D341Med (cell line): ENCODE results near the gene KRTDAP.
"Not testable (repeated sequence)": the region's sequence is repeated elsewhere in the genome, so short reads cannot be mapped to it uniquely, and the experiment has no call there.

Experiments used
- DNase-seq: peaks from one replicate; pipeline ENCODE4 v3.0.0; 2012; ENCODE audit warnings: low spot score

The KRTDAP gene

DNA sequence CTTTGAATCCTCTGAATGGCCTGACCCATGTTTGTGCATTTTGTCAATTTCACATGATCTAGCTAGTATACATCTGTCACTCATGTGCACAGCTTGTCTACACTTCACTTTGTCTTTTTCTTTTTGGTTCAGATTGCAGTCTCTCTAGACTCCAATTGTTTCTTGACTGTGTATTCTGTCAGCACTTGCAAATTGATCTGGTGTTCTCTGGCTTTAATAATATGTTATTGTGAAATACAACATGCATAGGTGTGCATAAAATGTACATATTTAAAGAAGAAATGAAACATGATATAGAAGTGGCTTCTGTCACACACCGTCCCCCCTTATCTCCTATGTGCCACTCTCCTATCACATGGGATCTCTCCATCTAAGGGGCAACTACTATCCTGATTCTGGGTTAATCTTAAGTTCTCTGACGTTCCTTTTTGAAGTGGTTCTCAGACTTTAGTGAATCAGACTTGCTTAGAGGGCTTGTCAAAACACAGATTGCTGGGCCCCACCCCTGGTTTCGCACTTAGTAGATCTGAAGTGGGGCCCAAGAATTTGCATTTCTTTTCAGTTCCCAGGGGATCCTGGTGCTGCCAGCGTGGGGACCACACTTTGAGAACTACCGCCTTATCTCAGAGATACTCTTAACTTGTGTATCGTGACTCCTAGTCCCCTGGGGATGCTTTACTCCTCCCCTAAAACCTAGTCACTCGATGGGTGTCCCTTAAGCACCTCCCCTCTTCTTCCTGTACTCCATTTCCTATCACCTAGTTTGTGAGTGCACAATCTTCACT is 5.8 kb downstream of the KRTDAP start:
- no peak for DNase-seq

DNA sequence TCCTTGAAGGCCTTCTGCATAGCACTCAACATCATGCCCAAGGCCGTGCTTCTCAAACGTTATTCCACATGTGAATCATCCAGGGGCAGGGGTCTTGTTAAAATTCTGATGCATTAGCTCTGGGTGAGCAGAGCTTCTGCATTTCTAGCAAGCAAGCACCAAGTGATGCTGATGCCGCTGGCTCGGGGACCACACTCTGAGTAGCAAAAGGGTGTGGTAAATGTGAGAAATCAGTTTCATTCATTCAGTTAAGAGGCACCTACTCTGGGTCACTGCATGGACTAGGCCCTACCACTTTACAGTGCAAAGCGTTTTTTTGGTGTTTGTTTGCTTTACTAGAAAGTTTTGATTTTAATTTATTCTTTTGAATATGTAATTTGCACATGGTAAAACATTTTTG is 7.2 kb downstream of the KRTDAP start:
- DNase-seq: no peak

DNA sequence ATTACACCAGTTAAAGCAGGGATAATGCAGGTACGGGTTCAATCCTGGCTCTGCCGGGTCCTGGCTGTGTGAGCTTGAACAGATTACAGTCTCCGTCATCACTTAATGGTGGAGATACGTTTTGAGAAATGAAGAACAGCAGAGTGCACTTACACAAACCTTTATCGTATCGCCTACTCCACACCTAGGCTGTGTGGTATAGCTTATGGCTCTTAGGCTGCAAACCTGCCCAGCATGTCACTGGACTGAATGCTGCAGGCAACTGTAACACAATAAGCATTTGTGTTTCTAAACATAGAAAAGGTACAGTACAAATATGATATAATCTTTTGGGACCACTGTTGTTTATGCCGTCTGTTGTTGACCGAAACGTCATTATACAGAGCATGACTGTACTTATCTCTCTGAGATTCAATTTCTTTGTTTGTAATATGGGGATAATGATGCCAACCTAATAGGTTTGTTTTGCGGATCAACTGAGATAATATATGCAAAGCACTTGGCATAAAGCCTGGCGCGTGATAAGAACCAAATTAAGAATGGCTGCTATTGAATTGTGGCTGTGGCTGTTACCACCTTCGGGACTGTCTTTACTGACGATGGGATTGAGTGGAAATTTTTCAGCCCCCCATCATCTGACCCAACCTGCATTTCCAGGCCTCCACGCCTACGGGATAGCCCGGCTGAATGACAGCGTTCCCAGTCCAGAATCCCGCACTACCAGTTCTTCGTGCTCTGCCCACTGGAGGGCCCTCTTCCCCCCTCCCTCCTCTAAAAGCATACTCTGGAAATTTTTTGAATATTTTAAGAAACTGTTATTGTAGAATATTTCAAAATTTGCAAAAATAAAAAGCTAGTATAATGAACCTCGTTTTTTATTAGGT is 11.2 kb downstream of the KRTDAP start:
- peak; percentile 67 for DNase-seq

DNA sequence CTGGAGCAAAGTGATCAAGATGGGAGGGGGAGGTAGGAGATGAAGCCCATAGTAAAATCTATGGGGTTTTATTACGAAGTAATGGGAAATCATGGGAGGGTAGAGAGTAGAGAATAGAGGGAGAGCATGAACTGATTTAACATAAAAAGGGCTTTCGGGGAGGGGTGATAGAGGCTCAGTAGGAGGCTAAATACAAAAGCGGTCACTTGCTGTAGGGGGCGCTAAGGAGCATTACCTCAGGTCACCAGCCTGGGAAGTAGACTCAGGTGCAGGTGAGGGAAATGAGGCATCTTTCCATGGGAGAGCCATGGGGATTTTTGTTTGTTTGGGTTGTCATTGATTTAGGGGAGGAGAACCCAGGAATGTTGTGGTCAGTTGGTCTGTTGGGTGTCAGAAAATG is 14.1 kb downstream of the KRTDAP start:
- no peak for DNase-seq

DNA sequence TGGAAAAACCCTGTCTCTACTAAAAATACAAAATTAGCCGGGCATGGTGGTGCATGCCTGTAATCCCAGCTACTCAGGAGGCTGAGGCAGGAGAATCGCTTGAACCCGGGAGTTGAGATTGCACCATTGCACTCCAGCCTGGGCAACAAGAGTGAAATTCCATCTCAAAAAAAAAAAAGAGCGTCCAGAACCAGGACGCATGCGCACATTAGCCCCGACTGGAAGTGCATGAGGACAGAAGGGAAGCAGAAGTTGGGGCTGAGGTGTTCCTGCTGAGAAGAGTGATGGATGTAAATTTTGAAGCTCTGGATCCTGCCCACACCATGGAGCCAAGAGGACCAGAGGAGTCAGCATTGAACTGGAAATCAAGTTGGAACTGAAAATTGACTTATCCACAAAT is 15.7 kb downstream of the KRTDAP start:
- not testable (repeated sequence) for DNase-seq

DNA sequence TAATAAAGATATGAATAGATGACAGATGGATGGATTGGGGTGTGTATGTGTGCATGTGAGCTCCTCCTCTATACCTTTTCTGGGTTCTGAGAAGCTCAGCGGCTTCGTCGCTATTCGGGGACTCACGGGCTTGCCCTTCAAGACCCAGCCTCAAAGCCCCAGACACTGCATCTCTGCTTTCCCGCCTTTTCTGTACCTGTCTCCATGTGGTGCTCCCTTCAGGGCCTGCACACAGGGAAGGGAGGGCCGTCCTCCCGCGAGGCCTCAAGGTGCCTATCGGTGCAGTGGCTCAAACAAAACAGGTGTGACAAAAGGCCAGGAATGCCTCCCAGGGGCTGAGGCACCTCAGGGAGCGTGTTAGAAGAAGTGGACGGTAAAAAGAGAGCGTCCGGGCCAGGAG is 16.2 kb downstream of the KRTDAP start:
- no peak for DNase-seq

DNA sequence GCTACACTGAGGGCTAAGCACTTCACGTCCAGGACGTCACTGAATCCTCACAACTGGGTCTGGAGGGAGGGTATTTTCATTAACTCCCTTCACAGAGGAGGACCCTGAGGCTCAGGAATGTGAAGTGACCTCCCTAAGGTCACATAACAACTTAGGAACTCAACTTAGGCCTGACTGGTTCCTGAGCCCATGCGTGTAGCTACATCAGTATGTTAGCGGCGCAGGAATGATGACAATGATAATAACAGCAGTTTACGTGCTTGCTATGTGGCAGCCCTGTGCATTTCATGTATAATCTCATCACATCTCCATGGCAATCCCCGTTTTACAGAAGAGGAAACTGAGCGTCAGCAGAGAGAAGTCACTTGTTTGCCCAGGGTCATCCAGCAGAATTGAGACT is 18.3 kb downstream of the KRTDAP start:
- DNase-seq: no peak

DNA sequence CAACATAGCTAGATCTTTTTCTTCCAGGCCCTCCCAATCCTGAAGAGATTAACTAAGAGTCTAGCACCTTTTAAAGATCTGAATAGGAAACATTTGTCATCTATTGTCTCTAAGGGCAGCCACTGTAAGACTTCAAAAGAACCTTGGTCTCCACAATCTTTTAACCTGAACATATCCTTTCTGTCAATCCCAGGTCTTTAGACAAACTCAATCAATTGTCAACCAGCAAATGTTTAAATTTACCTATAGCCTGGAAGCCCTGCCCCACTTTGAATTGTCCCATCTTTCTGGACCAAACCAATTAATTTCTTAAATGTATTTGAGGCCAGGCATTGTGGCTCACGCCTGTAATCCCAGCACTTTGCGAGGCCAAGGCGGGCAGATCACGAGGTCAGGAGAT is 19.2 kb downstream of the KRTDAP start:
- DNase-seq: not testable (repeated sequence)

DNA sequence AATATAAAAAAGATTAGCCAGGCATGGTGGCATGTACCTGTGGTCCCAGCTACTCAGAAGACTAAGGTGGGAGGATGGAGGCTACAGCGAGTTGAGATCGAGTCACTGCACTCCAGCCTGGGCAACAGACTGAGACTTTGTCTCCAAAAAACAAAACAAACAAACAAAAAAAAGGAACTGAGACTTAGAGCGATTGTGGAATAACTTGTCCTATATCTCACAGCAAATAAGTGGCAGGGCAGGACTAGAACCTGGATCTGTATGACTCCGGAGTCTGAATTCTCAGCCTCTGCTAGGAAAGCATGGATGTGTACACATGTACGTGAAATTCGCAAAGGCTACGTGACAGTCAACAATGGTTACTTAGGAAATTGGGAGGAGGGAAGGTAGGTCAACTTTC is 20.1 kb downstream of the KRTDAP start:
- DNase-seq: no peak

DNA sequence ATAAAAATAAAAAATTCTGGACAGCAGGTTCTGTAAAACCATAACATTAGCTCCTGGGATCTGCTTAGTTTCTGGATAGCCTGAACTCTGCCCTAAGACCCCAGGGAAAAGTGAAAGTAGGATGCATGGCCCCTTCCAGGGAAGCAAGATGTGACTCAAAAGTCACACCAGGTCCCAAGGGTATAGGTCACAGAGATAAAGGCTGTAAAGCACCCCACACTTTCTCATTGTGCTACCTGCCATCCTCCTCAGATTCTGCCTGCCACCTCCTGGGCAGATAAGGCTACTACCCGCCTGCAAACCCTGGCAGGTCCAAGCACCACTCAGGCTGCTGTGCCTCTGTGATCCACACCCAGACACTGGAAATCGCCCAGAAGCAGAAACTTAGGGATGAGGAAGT is 21.6 kb downstream of the KRTDAP start:
- peak; percentile 73 for DNase-seq

DNA sequence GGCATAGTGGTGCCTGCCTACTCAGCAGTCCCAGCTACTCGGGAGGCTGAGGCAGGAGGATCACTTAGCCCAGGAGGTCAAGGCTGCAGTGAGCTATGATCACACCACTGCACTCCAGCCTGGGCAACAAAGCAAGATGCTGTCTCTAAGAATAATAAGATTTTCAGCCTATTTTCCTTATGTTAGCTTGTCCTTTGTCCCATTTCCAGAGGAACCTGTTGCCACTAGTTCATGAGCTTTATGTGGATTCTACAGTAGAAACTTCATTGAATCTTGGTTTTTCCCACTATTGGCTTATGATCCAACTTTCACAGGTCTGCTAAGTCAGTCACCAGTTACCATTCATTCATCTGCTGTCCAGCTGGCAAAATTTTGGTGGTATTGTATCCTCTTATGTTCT is 24.0 kb downstream of the KRTDAP start:
- no peak for DNase-seq

DNA sequence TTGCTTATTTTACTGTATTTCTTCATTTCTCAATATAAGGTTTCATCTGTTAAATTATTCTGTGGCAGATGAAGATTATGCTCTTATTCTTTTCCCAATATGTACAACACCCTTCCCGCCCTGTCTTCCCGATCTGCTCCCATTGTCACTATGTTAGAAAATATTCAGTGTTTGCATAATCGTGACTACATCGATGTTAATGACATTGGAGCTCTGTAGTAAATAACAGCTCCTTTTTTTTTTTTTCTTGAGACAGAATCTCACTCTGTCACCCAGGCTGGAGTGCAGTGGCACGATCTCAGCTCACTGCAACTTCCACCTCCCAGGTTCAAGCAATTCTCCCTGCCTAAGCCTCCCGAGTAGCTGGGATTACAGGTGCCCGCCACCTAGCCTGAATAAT is 27.3 kb downstream of the KRTDAP start:
- not testable (repeated sequence) for DNase-seq

DNA sequence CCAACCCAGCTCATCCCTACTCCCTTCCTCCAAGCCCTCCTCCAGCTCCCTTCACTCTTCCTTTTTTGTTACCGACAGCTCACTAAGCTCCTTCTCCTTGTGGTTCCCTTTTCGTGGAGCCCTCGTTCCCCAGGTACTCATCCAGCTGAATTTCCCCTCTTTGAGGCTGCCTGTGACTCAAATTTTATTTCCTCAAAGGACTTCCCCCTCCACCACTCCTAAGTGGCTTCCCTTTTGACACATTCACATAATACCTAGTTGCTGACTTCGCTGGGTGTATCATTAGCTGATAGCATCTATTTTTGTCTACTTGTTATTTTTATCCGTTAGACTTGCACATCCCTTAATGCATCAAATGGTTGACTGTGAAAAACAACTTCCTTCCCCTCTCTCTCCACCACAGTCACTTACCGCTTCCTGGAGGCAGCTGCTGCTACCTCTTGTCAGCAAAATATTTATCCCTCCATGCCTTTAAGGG is 27.7 kb downstream of the KRTDAP start:
- DNase-seq: no peak

DNA sequence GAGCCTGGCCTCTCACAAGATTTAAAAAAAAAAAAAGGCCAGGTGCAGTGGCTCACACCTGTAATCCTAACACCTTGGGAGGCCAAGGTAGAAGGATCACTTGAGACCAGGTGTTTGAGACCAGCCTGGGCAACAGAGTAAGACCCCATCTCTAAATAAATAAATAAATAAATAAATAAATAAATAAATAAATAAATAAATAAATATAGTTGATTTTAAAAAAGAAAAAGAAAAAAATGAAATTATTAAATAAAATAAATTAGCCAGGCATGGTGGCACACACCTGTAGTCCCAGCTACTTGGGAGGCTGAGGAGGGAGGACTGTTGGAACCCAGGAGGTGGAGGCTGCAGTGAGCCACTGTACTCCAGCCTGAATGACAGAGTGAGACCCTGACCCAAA is 28.5 kb downstream of the KRTDAP start:
- not testable (repeated sequence) for DNase-seq

DNA sequence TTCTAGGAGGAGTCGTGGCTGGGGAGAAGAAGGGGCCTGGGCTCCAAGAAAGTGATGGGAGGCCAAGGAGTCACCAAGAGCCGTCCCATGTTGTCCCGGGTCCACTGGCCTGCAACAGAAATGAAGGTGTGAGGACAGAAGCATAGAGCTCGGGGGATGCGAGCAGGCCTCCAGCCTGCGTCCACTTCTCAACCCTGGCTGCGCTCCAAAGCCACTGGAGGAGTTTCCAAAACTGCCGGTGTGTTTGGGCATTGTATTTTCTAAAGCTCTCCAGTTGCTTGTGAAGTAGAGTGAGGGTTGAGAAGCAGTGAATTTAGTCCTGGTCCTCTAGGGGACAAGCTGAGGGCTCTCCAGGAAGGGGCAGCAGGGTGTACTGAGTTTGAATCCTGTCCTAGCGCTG is 29.2 kb downstream of the KRTDAP start:
- DNase-seq: no peak

DNA sequence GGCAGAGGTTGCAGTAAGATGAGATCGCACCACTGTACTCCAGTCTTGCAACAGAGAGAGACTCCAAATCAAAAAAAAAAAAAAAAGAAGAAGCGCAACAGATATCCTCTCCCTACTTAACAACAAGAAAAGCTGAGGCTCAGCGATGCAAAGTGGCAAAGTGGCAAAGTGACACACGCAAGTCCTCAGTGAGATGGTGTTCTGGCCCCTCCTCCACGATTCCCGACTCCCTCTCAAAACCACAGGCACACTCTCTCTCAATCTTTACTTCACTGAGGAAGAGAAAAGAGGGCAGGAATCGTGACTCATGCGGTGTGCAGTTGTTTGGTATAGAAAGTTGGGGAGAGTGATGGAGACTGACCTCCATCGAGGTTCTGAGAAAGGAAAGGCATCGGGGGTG is 29.7 kb downstream of the KRTDAP start:
- DNase-seq: no peak

DNA sequence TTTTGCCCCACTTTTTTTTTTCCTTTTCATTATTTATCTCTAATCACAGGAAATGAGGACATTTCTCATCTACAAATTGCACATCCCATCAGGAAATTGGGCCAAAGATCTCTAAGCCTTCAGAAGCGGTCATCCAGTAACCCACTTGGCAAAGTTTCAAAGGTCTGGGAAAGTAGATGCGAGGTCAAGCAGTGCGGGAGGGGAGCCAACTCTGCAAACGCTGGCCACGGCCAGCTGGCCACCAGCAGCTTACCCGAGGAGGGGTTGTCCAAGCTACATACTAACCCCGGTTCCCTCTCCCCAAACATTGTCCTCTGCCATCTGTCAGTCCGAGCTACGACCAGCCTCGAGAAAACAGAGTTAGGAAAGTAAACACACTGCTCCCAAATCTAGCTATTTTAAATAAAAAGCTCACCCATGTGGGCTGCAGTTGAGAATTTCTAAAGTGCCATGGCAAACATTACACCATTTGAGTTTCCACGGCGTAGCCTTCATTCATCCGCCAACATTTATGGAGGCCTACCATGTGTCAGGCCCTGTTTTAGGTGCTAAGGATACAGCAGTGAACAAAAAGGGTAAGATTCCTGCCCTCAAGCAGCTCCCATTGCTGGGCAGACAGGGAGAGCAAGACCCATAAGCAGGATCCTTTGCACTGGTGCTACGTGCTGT is 30.7 kb downstream of the KRTDAP start:
- DNase-seq: no peak

DNA sequence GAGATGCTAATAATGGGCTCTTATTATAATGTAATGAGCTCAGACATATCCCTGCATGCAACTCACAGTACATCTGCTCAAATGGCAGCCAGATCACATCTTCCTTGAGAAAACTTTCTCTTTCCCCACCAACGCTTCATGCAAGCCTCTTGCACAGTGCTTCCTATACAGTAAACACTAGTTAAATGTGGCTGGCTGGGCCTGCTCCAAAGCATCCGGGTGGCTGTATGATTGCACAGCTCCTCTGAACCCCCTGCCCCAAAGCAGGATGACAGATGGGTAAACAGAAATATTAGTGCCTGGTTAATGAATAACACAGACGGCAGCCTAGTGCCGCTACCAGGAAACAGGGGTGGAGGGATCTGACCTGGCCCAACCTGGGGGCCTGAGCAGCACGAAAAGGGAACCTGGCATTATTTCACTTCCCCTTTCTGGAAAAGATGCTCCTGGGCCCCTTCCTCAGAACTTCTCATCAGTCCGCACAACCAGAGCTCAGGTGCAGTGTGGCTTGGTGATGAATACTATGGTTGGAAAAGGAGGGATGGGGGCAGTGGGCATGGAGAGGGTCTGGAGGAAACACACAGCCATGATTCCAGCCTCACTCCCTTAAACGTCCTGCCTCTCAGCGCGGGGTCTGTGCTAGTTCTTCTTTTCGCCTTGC is 31.4 kb downstream of the KRTDAP start:
- no peak for DNase-seq

DNA sequence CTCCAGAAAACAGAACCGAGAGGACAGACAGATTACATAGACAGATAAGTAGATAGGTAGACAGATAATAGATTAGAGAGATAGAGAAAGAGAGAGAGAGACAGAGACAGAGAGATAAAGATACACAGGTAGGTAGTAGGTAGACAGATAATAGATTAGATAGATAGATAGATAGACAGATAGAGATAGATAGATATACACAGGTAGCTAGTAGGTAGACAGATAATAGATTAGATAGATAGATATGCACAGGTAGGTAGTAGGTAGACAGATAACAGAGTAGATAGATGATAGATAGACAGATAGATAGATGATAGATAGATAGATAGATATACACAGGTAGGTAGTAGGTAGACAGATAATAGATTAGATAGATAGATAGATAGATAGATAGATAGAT is 32.1 kb downstream of the KRTDAP start:
- no peak for DNase-seq

DNA sequence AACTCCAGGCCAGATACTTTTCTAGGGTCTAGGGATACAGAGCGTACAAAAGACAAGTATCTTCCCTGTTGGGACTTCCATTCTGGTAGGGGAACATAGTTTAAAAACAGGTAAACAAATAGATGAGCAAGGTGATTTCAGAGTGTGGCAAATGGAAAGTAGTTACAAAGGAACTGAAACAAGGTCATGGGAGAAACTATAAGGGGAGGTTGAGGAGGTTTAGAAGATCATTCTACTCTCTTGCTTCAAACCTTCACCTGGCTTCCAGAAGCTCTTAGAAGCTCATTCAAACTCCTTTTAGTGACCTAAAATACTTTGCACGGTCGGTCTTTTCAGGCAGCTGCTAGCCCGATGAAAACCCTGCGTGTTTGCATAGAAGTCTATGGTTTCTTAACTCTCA is 33.1 kb downstream of the KRTDAP start:
- no peak for DNase-seq

DNA sequence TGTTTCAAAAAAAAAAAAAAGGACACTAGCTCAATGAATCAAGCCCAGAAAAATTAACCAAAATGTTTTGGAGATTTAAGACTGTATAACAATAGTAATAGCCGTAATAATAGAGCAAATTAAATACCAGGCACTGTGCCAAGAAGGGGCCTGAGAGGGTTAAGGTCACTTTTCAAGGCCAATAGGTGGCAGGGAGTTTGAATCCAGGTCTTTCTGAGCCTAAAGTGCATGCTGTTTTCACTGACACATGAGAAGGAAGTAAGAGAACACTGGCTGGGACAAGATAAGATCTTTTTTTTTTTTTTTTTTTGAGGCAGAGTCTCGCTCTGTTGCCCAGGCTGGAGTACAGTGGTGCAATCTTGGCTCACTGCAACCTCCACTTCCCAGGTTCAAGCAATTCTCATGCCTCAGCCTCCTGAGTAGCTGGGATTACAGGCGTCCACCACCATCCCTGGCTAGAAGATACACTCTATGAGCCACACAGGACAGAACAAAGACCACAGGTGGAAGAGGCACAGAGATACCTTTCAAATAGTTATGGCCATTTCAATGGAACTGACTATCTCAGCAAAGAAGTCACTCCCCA is 34.6 kb downstream of the KRTDAP start:
- no peak for DNase-seq

DNA sequence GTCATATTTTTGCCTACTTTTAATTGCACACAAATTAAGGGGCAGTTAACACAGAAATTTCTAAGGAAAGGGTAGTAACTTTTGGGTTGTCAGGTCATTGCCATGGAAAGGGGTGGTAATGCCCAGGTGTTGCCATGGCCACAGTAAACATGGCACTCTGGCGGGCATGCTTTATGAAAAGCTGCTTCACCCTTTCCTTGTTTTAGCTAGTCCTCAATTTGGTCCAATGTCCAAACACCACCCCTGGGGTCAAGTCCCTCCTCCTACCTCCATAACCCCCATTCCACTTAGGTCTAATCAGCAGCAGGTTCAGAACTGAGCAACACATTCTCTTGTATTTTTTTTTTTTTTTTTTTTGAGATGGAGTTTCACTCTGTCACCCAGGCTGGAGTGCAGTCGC is 35.6 kb downstream of the KRTDAP start:
- no peak for DNase-seq
